HuH-7 (cell line): ENCODE data around the gene CBLN1.
A peak's percentile ranks its signal among the peaks of the same experiment; 100 is the strongest.

Experiments used
- DNase-seq: peaks from one replicate; pipeline ENCODE4 v3.0.0; 2011; ENCODE audit warnings: low spot score

The CBLN1 gene

GRCh38 chr16:49281480-49281842 is at the start of gene CBLN1:
CBLN1 (minus strand) TSS chr16:49281838; CDS start chr16:49281465, 373 bp downstream.
- no peak for DNase-seq

GRCh38 chr16:49330562-49331201 is 49.0 kb upstream of the CBLN1 start:
- peak; percentile 9 for DNase-seq

- no peak for DNase-seq
These were observed 46.7 kb upstream of the CBLN1 start for GRCh38 chr16:49328325-49328724.

GRCh38 chr16:49327466-49327865 is 45.8 kb upstream of the CBLN1 start:
- no peak for DNase-seq

GRCh38 chr16:49324703-49325102 is 43.1 kb upstream of the CBLN1 start:
- no peak for DNase-seq

GRCh38 chr16:49315602-49316001 is 34.0 kb upstream of the CBLN1 start:
- no peak for DNase-seq

DNA sequence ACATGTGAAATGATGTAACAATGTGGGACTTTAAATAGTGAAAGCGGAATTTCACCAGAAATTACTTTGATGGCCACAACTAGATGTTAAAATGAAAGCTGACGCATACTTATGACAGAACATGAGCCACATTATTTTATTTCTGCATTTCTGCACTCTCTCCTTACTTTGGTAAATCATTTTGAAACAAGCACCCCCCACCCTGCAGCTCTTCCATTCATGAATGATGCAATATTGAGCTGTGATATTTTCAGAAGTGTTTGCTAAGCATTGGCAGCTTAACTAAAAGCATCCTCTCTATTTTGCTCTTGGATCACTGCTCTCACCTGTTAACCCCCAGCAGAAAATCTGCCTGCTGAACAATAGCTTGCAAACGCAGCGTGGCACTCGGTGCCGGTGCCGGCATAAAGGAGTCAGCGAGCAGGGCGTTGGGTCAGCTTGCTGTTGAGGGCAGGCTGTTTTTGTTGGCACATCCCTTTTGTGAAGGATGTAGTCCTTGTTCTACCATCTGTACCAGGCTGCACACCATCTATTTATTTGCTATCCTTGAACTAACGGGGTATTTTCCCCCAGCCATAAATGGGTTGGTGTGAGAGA is 30.8 kb upstream of the CBLN1 start:
- DNase-seq: no peak

- DNase-seq: no peak
These were observed 30.2 kb upstream of the CBLN1 start for GRCh38 chr16:49311823-49312222.

GRCh38 chr16:49307176-49307575 is 25.5 kb upstream of the CBLN1 start:
- no peak for DNase-seq

DNA sequence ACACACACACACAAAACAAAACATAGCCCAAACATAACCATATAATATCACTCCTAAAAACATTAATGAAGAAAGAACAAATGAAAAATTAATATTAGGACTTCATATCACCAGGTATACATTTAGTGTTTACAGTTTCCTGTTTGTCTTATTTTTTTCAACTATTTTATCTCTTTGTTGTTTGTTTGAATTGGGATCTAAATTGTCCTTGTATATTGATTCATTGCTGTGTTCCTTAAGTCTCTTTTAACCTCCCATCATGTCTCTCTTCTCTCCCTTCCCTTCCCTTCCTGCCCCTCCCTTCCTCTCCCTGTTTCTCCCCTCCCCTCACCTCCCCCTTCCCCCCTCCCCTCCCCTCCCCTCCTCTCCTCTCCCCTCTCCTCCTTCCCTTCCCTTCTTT is 23.8 kb upstream of the CBLN1 start:
- DNase-seq: no peak

DNA sequence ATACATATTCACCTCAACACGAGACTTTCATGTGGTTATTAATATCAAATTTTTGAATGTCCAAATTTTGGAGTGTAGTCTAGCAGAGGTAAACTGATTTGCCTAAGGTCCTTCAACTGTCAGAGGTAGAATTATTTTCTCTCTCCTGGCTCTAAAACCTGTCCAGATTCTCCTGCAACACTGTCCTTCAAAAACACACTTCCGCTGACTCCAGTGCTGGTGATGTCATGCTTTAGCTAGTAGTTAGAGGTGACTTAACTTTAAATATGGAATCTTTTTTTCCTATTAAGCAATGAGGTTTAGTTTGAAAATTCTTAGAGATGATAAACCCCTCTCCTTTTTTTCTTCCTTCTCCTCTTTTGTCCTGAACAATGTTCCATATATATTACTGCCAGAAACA is 10.8 kb upstream of the CBLN1 start:
- no peak for DNase-seq

- DNase-seq: no peak
These were observed 5.9 kb upstream of the CBLN1 start for GRCh38 chr16:49287572-49287971.

DNA sequence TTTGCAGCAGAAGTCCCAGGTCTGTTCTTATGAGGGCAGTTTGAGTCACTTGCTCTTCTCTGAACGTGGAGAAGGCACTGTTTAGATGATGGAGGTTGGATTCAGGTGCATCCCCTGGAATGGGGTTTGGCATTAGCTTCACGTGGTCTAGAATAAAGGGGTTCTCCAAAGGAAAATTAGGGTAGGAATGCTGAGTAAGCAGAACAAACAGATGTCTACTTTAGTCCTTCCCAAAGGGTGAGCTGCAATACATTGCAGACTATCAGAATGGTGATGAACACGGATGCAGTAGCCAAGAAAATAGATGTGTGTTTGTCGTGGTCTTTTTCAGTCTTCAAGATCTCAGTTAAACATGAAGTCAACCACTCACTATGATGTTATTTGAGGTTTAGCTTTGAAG is 3.3 kb upstream of the CBLN1 start:
- no peak for DNase-seq

DNA sequence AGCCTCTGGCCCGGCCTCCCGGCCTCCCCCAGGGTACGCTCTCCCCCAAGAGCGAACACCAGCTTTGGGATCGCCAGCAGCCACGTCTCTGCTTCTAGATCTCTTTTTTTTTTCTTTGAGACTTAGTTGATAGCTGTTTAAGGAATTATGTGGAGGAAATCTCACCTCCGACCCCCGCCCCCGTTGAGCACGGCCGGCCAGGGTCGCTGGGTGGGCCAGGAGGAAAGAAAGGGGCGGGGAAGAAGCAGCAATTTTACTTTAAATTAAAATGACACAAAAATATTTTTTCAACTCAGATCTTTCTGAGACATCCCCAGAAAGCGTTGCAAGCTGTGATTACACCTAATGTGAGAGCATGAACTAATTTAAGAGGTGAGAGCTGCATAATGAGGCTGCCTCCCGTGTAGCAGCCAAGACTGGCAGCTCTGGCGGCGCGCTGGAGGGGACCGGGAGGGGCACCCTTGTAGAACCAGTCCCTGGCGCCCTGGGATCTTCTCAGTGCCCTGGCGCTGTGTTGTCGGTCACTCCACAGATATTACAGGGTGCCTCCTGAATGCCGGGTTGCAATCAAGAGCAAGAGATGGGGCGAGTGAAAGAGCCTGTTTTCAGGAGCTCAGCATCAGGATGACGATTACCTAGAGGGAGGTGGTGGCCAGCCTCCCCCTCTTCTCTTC is 1.9 kb upstream of the CBLN1 start:
- no peak for DNase-seq

- no peak for DNase-seq
These were observed 1.2 kb upstream of the CBLN1 start for GRCh38 chr16:49282690-49283375.

GRCh38 chr16:49281843-49282642 is 405 bp upstream of the CBLN1 start:
- no peak for DNase-seq

DNA sequence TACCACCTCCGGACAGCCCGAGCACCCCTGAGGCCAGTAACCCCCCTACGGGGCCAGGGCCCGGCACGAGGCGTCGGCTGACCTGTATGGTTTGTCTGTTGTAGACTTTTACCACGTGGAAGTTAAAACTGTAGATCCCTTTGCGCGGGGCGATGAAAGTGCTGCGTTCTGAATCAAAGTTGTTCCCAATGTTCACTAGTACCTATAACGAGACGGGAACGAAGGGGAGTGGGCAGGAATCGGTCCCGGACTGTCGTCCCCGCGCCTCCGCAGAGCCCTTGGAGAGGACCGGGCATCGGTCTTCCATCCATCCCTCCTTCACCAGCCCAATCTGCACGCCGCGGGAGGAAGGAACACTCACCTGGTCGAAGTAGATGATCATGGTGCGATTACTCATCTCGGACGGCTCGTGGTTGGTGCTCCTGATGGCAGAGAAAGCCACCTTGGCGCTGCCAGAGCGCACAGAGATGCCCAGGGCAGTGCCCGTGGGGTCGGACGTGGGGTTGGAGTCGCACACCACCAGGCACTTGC is 732 bp downstream of the CBLN1 start:
- no peak for DNase-seq

DNA sequence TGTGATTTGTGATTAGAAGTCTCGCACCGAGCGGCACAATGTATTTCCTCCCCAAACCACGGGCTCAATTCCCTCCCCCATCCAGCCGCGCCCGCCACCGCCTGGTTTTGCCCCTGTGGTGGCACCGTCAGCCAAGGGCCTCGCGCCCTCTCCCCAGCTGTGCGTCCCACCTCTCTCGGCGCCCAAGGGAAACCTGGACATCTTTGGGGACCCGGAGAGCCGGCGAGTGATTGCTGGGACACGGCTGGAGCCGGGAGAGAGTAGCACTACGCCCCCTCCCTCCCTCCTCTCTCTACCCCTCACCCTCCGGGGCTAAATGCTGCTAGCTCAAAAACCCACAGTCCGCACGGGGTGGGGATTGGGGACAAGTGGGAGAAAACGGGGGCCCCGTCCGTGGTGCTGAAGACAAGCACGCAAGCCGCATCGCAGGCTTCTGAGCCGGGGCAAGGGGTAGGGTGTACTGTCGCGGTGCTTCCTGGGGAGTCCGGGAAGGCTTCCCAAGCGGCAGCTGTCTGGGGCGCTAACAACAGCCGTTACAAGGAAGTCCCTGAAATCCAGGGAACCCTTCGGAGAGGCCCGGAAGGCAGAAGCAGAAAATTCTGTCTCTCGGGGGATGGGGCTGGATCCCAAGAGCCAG is 1.4 kb downstream of the CBLN1 start:
- DNase-seq: no peak

- DNase-seq: no peak
These were observed 2.5 kb downstream of the CBLN1 start for GRCh38 chr16:49278944-49279725.

GRCh38 chr16:49278567-49278827 is 3.1 kb downstream of the CBLN1 start:
- DNase-seq: no peak
